ENCODE measurements around the gene PTRHD1. TPM values are rescaled to one million over a fixed set of nuclear protein-coding genes. Genes with fewer than 3 reads are reported as not detected.
A peak's percentile ranks its signal among the peaks of the same experiment; 100 is the strongest.

Gene PTRHD1
- total RNA-seq, 1 experiment from 2014 or later, result 42.3 TPM

DNA sequence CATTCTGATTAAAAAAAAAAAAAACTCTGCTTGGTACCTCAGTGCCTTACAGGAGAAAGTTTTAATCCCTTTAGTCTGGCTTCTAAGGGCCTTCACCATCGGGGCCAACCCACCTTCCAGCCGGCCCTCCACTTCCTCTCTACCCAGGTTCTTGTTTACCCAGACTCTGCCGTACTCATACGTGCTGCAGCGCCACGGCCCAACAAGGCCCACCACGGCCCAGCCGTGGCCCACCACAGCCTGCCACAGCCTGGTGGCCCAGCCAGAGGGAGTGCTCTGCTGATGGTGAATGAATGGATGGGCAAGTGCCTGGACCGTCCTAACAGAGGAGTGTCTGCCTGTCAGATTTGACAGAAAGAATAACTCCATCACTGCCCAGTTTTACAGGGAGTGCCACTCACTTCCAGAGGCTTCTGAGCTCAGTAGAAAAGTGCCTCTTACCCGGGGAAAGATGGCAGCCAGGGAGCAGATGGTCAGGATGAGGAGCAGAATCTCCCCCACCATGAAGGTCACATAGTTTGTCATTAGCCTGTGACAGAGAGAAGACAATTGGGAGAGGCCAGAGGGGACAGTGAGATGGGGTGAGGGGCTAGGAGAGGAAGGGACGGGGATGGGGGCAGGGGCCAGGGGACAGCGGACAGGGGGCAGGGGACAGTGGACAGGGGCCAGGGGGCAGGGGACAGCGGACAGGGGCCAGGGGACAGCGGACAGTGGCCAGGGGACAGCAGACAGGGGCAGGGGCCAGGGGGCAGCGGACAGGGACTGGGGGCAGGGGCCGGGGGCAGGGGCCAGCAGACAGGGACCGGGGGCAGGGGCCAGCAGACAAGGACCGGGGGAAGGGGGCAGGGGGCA is 38.3 kb upstream of the PTRHD1 start:
- no peak for DNase-seq (ENCODE audit: low read depth)
- in situ Hi-C loops (cut with HindIII; ENCODE audit: low pct_unique_long_range_greater_than_20kb, low sequenced_read_pairs), result no loop called here

DNA sequence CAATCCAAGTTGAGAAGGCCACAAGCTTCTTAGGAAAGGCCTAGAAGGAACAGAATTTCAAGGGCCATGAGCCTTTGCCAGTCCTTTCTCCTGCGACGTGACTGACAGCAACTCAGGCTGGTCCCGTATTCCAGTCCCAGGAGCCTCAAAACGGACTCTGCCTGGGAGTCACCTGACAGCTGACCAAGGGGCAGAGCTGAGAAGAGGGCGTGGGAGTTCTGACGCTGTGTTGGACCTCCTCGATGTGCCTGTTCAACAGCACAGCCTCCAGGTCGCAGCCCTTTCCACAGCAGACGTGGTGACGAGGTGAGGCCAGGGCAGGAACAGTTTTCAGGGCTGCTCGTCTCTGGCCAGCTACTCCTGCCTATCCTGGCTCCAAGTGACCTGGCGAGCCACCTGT is 37.6 kb upstream of the PTRHD1 start:
- no peak for DNase-seq (ENCODE audit: low read depth)
- in situ Hi-C loops (cut with HindIII; ENCODE audit: low pct_unique_long_range_greater_than_20kb, low sequenced_read_pairs), result no loop called here

DNA sequence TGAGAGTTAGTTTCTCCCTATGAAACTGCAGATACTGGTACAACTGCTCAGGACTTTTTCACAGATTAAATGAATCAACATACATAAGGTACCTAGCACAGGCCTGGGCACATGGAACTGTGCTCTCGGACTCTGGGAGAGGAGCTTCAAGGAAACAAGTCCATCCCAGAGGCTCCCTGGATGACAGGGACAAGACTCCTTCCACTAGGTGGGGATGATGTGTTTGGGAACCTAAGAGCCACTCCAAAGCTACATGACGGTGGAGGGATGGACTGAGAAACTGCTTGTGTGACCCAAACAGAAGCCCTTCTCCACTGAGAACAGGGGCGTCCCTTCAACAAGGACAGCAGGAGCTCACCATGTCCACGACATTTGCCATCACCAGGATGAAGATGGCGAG is 37.2 kb upstream of the PTRHD1 start:
- in situ Hi-C loops (cut with HindIII; ENCODE audit: low pct_unique_long_range_greater_than_20kb, low sequenced_read_pairs), result no loop called here
- DNase-seq (ENCODE audit: low read depth), result no peak

DNA sequence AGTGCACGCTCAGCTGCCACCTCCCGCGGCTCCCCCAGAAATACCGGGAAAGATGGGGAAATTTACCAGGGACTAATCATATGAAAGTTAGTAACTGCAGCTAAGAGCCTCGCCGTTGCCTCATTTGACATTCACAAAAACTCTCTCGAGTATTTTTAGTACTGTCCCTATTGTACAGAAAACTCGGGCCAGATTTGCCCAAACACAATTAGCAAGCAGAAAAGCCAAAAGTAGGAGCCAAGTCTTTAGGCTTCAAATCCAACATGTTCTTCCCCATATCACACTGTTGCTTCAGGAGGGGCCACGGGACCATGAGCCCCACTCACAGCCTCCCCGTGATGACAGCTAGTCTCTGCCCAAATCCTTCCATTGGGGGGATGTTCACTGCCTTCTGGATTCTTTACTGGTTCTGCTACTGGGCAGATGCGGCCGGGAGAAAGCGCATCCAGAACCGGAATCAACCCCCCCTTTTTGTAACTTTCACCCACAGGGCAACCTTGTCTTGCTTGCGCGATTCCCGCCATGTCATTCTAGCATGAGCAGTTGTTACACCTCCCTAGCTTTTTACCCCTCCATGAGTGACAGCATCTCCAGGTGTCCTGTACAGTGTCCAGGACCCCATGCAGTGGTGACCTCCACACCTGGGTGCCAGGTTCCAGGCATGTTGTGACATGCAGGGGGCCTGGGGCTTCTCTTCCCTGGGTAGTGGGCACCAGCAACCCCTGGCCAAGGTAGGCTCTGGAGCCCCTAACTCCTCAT is 35.2 kb upstream of the PTRHD1 start:
- DNase-seq (ENCODE audit: low read depth), result no peak
- in situ Hi-C loops (cut with HindIII; ENCODE audit: low pct_unique_long_range_greater_than_20kb, low sequenced_read_pairs), result no loop called here

DNA sequence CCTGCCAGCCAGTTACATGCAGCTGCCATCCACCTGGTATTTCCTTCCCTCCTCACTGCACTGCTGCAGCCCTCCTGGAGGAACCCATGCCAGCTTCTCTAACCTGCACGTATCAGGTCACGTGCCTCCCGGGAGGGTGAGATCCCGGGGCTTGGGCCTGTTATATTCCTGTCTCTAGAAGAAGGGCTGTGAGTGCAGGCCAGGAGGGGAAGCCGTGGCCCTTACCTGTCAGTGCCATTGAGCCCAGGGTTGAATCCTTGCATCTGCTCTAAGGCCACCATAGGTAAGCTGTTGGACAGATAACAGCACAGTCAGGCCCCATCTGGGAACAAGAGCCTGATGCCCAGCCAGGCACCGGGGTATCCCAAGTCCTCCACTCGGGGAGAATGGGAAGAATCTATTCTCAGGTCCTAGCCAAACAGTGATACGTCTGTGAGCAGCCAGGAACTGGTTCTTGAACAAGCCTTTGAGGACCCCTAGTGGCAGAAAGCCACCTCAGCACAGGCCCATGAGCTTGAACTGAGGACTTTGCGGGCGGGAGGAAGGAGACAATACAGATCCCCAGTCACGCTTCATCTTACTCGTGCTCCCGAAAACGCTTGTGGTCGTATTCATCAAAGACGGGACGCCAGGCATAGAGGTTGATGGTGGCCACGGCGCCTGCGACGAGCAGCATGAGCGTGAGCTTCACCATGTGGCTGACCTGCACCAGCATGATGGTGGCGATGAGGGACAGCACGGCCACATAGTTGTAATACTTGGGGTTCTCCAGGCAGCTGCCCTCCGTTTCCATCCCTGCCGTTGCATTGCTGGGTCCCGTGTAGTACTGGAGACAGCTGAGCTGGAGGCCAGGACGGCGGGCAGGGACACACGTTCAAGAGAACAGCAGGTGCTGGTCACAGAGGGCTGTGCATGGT is 34.4 kb upstream of the PTRHD1 start:
- in situ Hi-C loops (cut with HindIII; ENCODE audit: low pct_unique_long_range_greater_than_20kb, low sequenced_read_pairs), result no loop called here
- peak; percentile 75 for DNase-seq (ENCODE audit: low read depth)

DNA sequence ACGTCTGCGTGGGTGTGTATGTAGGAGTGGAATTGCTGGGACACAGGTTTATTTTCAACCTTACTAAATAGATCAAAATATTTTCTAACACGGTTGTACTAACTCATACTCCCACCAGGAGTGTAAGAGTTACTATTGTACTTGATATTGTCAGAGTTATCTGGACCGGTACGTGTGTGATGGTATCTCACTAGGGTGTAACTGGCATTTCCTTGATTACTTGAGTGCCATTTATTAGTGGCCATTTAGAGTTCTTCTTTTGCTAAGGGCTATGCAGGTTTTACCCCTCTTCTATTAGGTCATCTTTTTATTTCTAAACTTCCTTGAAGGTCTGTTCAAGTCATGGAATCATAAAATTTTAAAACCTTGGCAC is 33.6 kb upstream of the PTRHD1 start:
- DNase-seq (ENCODE audit: low read depth), result no peak

DNA sequence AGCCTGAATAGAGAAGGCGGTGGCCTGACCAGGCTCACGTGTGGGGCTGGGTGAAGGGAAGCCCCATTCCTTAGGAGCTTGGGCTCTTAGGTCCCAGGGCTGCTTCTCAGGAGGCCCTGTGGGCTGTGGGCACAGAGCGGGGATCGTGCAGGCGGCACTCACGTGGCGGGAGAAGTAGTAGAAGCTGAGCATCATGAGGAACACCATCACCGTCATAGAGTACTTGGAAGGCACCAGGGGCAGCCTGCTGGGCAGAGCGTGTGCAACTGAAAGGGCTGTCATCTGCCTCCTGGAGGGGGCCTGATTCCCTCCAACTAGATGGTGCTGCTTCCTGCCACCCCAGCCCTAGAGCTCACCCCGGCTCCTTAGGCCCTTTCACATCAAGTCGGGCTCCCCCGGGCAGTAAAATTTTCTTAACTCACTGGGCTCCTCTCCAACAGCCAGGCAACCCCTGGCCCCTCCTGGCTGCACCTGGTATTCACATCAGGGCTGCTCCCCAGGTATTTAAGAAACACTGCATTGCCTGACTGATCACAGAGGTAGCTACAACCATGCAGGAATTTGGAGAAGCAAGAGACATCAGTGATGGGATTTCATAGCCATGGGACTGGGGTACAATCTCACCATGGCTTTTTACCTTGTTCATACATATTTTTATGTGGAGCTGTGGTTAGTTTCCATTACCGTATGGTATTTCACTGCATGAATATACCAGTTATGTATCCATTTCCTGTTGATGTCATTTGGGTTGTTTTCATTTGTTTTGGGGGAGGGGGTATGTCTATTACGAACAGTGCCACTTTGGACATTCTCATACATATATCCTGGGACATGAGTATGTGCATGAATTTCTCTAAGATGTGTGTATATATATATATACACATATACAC is 32.9 kb upstream of the PTRHD1 start:
- in situ Hi-C loops (cut with HindIII; ENCODE audit: low pct_unique_long_range_greater_than_20kb, low sequenced_read_pairs), result no loop called here
- DNase-seq (ENCODE audit: low read depth), result no peak

More for the DNA sequence above, 33.6 kb upstream of the PTRHD1 start:
- in situ Hi-C loops (cut with HindIII; ENCODE audit: low pct_unique_long_range_greater_than_20kb, low sequenced_read_pairs), result no loop called here

DNA sequence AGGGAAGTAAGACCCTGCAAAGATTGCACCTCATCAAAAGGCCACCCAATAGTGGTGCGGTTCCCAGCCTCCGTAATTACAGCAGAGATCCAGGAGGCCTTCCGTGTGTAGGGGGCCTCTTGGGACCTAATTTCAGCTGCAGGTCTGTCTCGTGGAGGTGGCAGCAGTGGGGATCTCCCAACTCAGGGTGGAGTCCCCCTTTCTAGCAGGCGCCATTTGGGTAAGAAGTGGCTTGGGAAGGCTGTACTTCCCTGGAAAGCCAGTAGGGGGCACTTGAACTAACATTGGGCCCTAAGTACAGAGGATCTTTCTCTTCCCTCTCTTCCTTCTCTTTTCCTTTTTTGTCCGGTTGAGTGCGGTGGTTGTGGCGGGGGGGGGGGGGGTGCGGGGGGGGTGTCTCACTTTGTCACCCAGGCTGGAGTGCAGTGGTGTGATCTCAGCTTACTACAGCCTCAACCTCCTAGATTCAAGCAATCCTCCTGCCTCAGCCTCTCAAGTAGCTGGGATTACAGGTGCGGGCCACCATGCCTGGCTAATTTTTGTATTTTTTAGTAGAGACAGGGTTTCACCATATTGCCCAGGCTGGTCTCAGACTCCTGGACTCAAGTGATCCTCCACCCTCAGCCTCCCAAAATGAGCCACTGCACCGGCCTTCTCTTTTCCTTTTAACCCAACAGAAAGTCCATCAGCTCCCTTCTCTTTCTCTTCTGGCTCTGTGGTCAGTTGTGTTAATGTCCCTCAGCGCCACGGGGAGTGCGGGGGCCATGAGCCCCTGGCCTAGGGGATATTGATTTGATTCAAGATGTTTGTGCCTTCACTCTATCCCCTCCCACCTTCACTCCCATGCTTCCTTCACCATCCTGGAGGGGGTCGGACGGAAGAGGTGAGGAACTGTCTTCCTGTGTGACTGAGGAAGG is 32.0 kb upstream of the PTRHD1 start:
- in situ Hi-C loops (cut with HindIII; ENCODE audit: low pct_unique_long_range_greater_than_20kb, low sequenced_read_pairs), result no loop called here
- no peak for DNase-seq (ENCODE audit: low read depth)

DNA sequence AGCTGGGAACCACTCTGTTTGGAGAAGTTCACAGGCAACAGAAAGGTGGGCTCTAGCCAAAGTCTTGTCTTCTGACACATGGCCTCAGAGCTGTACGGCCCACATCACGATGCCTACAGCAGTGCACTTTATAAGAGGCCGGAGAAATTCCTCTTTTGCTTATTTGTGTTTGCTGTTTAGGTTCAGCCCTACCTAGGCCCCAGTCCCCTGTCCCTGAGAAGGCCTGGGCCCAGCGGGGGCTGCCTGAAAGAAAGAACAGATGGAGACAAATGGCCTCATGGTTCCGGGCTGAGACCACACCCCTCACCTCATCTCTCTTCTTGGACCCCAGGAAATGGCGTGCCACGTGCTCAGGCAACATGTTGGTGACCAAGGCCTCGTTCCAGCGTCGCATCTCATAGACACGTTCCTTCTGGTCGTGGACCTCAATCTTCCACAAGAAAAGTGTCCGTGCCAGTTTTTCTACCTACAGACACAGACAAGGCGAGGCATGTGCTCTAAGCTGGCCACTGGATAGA is 30.9 kb upstream of the PTRHD1 start:
- DNase-seq (ENCODE audit: low read depth), result no peak

DNA sequence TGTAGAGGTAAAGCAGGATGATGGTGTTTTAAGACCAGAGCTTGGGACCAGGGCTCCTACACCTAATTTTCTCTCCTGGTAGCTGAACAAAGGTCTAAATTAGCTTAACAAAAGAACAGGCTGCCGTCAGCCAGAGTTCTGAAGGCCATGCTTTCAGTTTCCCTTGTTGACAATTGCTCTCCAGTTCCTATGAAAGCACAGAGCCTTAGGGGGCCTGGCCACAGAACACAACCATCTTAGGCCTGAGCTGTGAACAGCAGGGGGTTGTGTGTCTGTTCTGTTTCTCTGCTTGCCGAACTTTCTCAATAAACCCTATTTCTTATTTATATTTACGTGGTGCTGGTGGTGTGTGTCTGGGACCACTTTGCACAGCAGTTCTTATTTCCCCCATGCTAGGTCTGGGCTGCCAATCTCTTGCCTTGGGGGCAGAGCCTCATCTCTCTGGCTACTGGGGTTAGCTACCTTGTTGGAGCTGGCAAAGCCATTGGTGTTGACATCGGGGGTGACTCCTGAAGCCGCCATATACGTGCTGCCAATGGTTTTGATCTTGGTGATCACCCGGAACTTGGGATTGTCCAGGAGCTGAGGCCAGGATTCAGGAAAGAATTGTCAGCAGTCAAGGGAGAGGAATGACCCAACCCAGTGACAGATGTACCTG is 29.0 kb upstream of the PTRHD1 start:
- in situ Hi-C loops (cut with HindIII; ENCODE audit: low pct_unique_long_range_greater_than_20kb, low sequenced_read_pairs), result no loop called here
- no peak for DNase-seq (ENCODE audit: low read depth)

More for the DNA sequence above, 30.9 kb upstream of the PTRHD1 start:
- in situ Hi-C loops (cut with HindIII; ENCODE audit: low pct_unique_long_range_greater_than_20kb, low sequenced_read_pairs), result no loop called here

DNA sequence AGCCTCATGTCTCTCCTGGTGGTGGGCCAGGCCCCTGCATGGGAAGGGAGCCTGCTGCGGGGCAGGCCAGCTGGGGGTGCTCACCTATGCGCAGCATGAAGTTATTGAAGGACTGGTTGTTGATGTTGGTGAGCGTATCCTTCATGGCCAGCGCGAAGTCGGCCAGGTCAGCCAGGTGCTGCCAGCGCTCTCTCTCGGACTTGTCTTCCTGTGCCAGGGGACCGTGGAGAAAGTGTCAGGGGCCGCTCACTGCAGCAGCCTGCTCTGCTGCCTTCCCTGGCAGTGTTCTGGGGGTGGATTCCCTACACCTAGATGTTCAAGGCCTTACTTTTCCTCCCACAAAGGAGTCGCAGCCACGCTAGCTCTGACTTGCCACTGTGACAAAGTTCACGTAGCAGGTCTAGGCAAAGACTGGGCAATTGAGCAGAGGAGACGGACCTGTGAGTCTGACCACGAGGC is 28.3 kb upstream of the PTRHD1 start:
- DNase-seq (ENCODE audit: low read depth), result no peak
- in situ Hi-C loops (cut with HindIII; ENCODE audit: low pct_unique_long_range_greater_than_20kb, low sequenced_read_pairs), result no loop called here

DNA sequence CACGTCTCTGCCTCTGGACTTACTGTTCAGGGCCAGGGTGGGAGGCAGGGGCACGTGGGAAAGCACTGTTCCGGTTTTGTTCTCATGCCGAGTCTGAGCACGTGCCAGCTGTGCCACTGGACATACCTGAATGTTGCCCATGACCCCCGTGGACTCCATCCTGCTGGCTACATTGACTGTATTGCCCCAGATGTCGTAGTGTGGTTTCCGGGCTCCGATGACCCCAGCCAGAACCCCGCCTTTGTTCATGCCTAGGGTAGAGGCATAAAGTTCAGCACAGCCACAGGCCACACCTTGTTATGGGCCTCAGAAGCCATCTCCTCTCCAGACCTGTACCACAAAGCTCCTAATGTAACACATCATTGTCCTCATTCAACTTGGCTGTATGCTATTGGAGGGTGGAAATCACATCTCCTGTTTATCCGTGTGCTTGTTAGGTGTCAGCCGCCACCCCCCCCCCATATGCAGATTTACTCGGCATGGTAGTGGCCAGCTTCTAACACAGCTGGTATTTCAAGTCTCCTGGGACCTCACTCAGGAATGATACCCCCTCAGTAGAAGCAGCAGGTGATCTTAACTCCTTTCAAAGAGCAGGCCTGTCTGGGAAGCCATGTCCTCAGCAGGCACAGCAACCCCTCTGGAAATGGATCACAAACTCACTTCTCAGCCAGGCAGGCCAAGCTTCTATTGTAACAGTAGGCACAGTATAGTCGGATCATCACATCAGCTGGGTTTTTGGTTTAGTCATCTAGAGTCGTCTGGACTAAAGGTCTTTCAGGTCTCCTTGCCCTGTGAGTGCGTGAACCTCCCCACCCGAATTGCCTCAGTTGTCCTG is 27.6 kb upstream of the PTRHD1 start:
- in situ Hi-C loops (cut with HindIII; ENCODE audit: low pct_unique_long_range_greater_than_20kb, low sequenced_read_pairs), result no loop called here

DNA sequence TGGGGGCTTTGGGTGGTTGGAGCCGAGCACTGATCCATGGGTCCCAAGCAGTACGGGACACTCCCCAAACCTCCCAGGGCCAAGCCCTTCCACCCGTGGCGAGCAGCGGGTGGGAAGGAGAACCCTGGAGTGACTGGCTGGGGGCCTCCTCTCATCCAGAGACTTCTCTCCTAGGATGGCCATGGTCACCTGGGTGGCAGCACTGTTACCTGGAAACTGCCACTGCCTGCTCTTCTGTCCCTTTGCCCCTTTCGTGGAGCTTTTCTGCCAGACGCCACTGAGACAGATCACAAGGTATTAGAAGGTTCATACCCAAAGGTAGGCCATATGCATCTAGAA is 27.0 kb upstream of the PTRHD1 start:
- DNase-seq (ENCODE audit: low read depth), result no peak
- in situ Hi-C loops (cut with HindIII; ENCODE audit: low pct_unique_long_range_greater_than_20kb, low sequenced_read_pairs), result no loop called here

More for the DNA sequence above, 27.6 kb upstream of the PTRHD1 start:
- no peak for DNase-seq (ENCODE audit: low read depth)

DNA sequence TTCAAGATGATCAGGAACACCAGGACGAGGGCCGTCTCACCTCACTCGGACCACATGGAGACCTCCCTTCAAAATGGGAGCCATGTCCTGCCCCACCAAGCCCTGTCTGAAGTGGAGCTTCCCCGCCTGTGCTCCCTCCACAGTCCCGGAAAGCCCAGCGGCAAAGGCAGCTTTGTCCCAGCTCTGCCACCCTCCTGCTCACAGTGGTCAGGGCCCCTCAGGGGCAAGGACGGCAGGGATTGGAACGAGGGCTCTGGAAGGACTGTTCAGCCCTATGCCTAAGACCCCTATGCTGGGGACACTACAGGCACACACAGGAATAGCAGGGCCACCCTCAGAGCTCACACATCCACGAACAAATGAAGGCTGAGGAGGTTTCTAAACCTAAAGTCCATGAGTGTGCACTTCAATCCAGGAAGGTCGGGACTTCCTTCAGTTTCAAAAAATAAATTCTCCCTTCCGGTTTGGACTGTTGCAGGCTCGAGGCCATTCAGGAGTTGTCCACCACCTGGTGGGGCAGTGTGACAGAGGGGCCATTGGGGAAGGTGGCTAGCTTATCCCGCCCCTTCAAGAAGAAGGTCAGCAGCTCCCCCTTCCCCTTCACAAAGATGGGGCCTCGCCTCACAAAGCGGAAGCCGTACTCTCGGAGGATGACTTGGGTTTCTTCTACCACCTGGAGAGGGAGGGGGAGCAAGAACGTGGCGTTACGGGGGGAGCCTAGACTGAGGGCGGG is 26.4 kb upstream of the PTRHD1 start:
- in situ Hi-C loops (cut with HindIII; ENCODE audit: low pct_unique_long_range_greater_than_20kb, low sequenced_read_pairs), result no loop called here
- no peak for DNase-seq (ENCODE audit: low read depth)

DNA sequence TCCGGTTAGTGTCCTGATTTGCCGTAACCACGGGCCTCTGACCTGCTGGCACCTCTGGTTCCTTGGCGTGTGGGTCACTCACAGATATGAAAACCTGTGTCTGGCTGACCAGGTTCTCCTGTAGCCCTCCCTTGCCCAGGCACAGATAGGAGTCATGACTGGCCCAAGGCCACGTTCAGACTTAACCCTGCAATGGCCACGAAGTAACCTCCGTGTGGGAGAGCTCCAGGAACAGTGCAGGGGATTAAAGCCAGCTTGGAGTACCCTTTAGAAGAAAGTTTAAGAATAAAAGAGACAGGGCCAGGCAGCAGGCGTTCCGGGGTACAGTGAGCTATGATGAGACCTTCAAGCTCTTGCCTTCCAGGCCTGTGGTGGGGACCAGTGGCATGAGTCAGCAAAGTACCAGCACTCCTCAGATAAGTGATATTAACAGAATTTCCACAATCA is 25.6 kb upstream of the PTRHD1 start:
- DNase-seq (ENCODE audit: low read depth), result no peak
- in situ Hi-C loops (cut with HindIII; ENCODE audit: low pct_unique_long_range_greater_than_20kb, low sequenced_read_pairs), result no loop called here

Measured in Caki2 (cell line).